PC-3 (cell line): ENCODE data around the gene GAMT.

Experiments used
- EZH2 ChIP-seq: fragments of 300-600 bp; sonication (generic); IDR thresholded peaks from one replicate; pipeline ENCODE4 v1.6.1; 2017; ENCODE audit warnings: antibody characterized with exemption, mild to moderate bottlenecking, low read length; ENCODE audit not compliant: unreplicated experiment
- EZH2phosphoT487 ChIP-seq: fragments of 300-600 bp; sonication (generic); IDR thresholded peaks from 2 replicates; pipeline ENCODE4 v1.6.1; 2018; ENCODE audit warnings: mild to moderate bottlenecking, antibody characterized with exemption, low read length, borderline replicate concordance
- TF ChIP-seq, protein P1 (sequence below): fragments of 300-600 bp; sonication (generic); conservative IDR thresholded peaks from 2 replicates; pipeline ENCODE4 v1.5.1; 2017; ENCODE audit warnings: antibody characterized with exemption, low read depth, mild to moderate bottlenecking, low read length

DNA sequence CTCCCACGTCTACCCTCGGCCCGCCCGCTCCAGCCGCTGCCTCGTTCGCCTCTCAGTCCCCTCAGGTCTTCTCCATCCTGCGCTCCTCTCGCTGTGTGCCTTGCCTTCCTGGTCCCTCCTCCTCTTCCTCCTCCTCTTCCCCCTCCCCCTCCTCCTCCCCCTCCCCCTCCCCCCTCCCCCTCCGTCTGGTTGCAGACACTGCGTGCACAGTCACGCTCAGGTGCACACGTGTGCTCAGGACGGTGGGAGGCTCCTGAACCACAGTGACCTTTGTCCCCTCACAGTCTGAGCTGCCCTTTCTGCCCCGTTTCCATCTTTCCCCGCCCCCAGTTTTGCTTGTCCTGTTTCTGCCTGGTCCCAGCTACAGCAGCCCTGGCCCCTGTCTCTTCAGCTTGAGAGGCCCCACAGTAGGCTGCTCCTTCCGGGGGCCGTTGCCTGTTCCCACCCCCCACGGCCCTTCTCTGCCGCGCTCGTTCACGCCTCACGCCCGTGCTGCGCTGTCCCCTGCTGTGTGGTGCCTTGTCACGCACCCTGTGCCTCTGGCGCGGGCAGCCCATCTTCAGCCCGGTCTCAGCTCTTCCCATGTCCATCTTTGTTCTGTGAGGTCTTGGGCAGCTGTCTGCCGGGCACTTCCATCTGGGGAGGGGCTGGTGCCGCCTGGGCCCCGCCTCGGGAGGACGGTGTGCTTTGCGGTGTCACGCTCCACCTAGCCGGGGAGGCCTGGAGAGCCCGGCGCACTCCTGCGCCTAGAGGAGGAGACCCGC lies 23.0 kb upstream of the GAMT start:
- TF ChIP-seq EZH2phosphoT487, result no peak
- TF ChIP-seq, protein P1, sequence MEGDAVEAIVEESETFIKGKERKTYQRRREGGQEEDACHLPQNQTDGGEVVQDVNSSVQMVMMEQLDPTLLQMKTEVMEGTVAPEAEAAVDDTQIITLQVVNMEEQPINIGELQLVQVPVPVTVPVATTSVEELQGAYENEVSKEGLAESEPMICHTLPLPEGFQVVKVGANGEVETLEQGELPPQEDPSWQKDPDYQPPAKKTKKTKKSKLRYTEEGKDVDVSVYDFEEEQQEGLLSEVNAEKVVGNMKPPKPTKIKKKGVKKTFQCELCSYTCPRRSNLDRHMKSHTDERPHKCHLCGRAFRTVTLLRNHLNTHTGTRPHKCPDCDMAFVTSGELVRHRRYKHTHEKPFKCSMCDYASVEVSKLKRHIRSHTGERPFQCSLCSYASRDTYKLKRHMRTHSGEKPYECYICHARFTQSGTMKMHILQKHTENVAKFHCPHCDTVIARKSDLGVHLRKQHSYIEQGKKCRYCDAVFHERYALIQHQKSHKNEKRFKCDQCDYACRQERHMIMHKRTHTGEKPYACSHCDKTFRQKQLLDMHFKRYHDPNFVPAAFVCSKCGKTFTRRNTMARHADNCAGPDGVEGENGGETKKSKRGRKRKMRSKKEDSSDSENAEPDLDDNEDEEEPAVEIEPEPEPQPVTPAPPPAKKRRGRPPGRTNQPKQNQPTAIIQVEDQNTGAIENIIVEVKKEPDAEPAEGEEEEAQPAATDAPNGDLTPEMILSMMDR, result no peak
- no peak for TF ChIP-seq EZH2
